Adrenal gland (tissue), 12 donors: Measurements from ENCODE around the gene CDC73. TPM values are rescaled to one million over a fixed set of nuclear protein-coding genes. Genes with fewer than 3 reads are reported as not detected.

Experiments used
- DNase-seq, 7 donors: peaks; one replicate each; pipeline ENCODE4 v3.0.0-alpha.2; 2019 to 2020
- H3K27ac ChIP-seq, 5 donors: fragments of 200-600 bp; sonication (generic) in 4 of 5; 1 replicate in 3 of 5; 2 replicates in 2 of 5; pipeline versions ENCODE4 v1.5.1 to v1.8.0; 2016 to 2020; ENCODE audit warnings: mild to moderate bottlenecking in 1 of 5
- H3K27me3 ChIP-seq: fragments of 200-600 bp; 2 replicates; pipeline ENCODE4 v1.8.0; 2021
- H3K36me3 ChIP-seq, 2 donors: fragments of 200-600 bp; replicated peaks in 1 of 2; 1 replicate in 1 of 2; 2 replicates in 1 of 2; pipeline versions ENCODE4 v1.5.1 to v1.8.0; 2018 to 2022
- H3K4me1 ChIP-seq, 2 donors: fragments of 200-600 bp; replicated peaks in 1 of 2; 1 replicate in 1 of 2; 2 replicates in 1 of 2; pipeline versions ENCODE4 v1.5.1 to v1.8.0; 2018 to 2021
- H3K4me3 ChIP-seq, 4 donors: fragments of 200-600 bp; sonication (generic) in 3 of 4; one replicate each; pipeline ENCODE4 v1.5.1; 2016 to 2018
- H3K9me3 ChIP-seq, 3 donors: fragments of 200-600 bp; sonication (generic) in 1 of 3; replicated peaks in 1 of 3; 1 replicate in 2 of 3; 2 replicates in 1 of 3; pipeline versions ENCODE4 v1.5.1 to v1.8.0; 2016 to 2021
- POLR2A ChIP-seq, 2 donors: fragments of 450-650 bp; IDR thresholded peaks; one replicate each; pipeline ENCODE4 v1.6.1; 2017; ENCODE audit warnings: antibody characterized with exemption in 2 of 2, mild to moderate bottlenecking in 2 of 2, moderate library complexity in 1 of 2
- WGBS, 4 donors: extraction: QIAGEN DNeasy Blood & Tissue Kit in 2 of 4; methylation state at CpG; one replicate each; pipeline versions ENCODE4 v1.1.5 to v1.1.7; 2013 to 2017; 5-methylcytosine and 5-hydroxymethylcytosine counted together
- intact Hi-C, 2 donors: fragments of 100-400 bp; cut with DNase I; formaldehyde crosslinking; loops; one replicate each; pipeline versions ENCODE4 v1.14.1 to v1.15.0; 2022 to 2023
- polyA plus RNA-seq, 3 donors: library from polyadenylated mRNA; stranded (reverse); fragments of 200-250 nt in 2 of 3; fragments of 350-450 nt in 1 of 3; fragmentation: Illumina TruSeq in 1 of 3; extraction: RNeasy Lipid Tissue Mini Kit (QIAGEN cat#74804) in 1 of 3; gene quantifications; one replicate each; pipeline ENCODE4 v1.2.3, GENCODE V29; 2013 to 2014
- total RNA-seq, 9 donors: library from RNA; depleted of rRNA in 4 of 9; stranded (reverse); fragments of >200 nt in 4 of 9; fragments of 120-200 nt in 1 of 9; fragmentation: NEBNext Ultra II Directional in 1 of 9; extraction: Animal tissue kit (Norgen Biotek cat#: 25700) in 1 of 9; gene quantifications; one replicate each; pipeline versions ENCODE4 v1.1.0 to v1.2.4, GENCODE V29; 2013 to 2023
- TF ChIP-seq, protein P1 (sequence below), 6 experiments: fragments of 450-650 bp in 4 of 6; fragments of 200-600 bp in 2 of 6; sonication (generic) in 1 of 6; IDR thresholded peaks; 1 replicate in 5 of 6; 2 replicates in 1 of 6; pipeline versions ENCODE4 v1.5.1 to v1.8.0; 2016 to 2021; ENCODE audit warnings: antibody characterized with exemption in 6 of 6, mild to moderate bottlenecking in 2 of 6, moderate library complexity in 1 of 6
- donor health status: healthy with polysubstance abuse.
- donor health status: Bipolar disorder and iron deficiency.
- donor health status: DM: yes; HTN: yes; CAD: no.
- donor health status: DM: no; HTN: no; CAD: no.
- donor health status: DM: no; HTN: no; CAD: no.
- donor health status: DM: yes; HTN: yes; CAD: no.

CDC73 gene
- total and polyA plus RNA-seq, 12 donors, result 5.9 to 64.0 (median 36.1) TPM

DNA sequence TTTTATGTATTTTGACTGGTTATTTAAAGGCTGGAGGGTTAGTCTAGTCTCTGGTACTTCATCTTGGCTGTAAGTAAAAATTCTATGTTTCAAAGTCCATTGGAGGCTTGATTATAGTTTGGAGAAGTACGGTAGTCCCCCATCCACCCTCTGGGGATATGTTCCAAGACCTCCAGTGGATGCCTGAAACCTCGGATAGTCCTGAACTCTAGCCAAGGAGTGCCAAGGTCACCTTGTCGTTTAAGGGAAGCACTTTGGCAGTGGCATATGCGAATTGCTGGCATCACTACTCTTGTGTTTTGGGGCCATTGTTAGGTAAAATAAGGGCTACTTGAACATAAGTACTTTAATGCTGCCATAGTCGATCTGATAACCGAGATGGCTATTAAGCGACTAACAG, 18.4 kb downstream of the CDC73 start:
- DNase-seq, result peak in 1 of 7 donors; percentile 41
- H3K27ac ChIP-seq, result no peak overlapping the region
- WGBS, 4 donors, result 64 to 76% (median 70%) methylated on average over 7 of the region's 7 CpGs
- no peaks in the 10 kb centered on the region for H3K9me3 ChIP-seq
- H3K36me3 ChIP-seq, result peaks cover 0 to 38% of the 10 kb centered on the region in 2 donors
- TF ChIP-seq POLR2A (IDR thresholded peaks at IDR 0.05), result no peak
- TF ChIP-seq, protein P1, sequence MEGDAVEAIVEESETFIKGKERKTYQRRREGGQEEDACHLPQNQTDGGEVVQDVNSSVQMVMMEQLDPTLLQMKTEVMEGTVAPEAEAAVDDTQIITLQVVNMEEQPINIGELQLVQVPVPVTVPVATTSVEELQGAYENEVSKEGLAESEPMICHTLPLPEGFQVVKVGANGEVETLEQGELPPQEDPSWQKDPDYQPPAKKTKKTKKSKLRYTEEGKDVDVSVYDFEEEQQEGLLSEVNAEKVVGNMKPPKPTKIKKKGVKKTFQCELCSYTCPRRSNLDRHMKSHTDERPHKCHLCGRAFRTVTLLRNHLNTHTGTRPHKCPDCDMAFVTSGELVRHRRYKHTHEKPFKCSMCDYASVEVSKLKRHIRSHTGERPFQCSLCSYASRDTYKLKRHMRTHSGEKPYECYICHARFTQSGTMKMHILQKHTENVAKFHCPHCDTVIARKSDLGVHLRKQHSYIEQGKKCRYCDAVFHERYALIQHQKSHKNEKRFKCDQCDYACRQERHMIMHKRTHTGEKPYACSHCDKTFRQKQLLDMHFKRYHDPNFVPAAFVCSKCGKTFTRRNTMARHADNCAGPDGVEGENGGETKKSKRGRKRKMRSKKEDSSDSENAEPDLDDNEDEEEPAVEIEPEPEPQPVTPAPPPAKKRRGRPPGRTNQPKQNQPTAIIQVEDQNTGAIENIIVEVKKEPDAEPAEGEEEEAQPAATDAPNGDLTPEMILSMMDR (IDR thresholded peaks at IDR 0.05), result no peak
- no peak overlapping the region for H3K4me3 ChIP-seq
- intact Hi-C loops, result no loop called here
- no peaks in the 10 kb centered on the region for H3K27me3 ChIP-seq
- H3K4me1 ChIP-seq, result peaks cover 8 to 30% of the 10 kb centered on the region in 2 donors

DNA sequence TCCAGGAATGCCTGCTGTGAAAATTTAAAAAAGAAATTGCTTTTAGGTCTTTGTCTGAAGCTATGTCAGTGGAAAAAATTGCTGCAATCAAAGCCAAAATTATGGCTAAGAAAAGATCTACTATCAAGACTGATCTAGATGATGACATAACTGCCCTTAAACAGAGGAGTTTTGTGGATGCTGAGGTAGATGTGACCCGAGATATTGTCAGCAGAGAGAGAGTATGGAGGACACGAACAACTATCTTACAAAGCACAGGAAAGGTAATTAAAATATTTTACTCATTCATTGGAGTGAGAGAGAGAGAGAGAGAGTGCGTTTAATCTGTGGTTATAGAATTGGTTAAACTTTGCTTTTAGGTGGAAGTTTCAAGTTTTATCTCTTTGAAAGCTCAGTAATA, 20.0 kb downstream of the CDC73 start:
- Histone ChIP-seq H3K4me3 (no peak overlapping the region), H3K4me1 (peaks cover 8 to 30% of the 10 kb centered on the region in 2 donors), H3K9me3 (no peaks in the 10 kb centered on the region), H3K27me3 (no peaks in the 10 kb centered on the region), H3K36me3 (peaks cover 0 to 40% of the 10 kb centered on the region in 2 donors), H3K27ac (no peak overlapping the region)
- no peak for TF ChIP-seq POLR2A (IDR thresholded peaks at IDR 0.05)
- TF ChIP-seq, protein P1 (IDR thresholded peaks at IDR 0.05), result no peak
- intact Hi-C loops, result no loop called here
- DNase-seq, result no peak
- 69 to 80% (median 75%) methylated on average over 3 of the region's 3 CpGs for WGBS, 4 donors

GRCh38 chr1:193142409-193142808, 20.6 kb downstream of the CDC73 start:
- 57 to 65% (median 63%) methylated on average over 2 of the region's 2 CpGs for WGBS, 4 donors
- TF ChIP-seq, protein P1 (IDR thresholded peaks at IDR 0.05), result no peak
- TF ChIP-seq POLR2A (IDR thresholded peaks at IDR 0.05), result no peak
- Histone ChIP-seq H3K4me3 (no peak overlapping the region), H3K36me3 (peaks cover 0 to 40% of the 10 kb centered on the region in 2 donors), H3K4me1 (peaks cover 8 to 30% of the 10 kb centered on the region in 2 donors), H3K9me3 (no peaks in the 10 kb centered on the region), H3K27ac (no peak overlapping the region), H3K27me3 (no peaks in the 10 kb centered on the region)
- no peak for DNase-seq
- intact Hi-C loops, result no loop called here

- Histone ChIP-seq H3K4me3 (no peak overlapping the region), H3K36me3 (peaks cover 0 to 46% of the 10 kb centered on the region in 2 donors), H3K4me1 (peaks cover 8 to 30% of the 10 kb centered on the region in 2 donors), H3K27me3 (no peaks in the 10 kb centered on the region), H3K27ac (no peak overlapping the region), H3K9me3 (no peaks in the 10 kb centered on the region)
- TF ChIP-seq, protein P1 (IDR thresholded peaks at IDR 0.05), result peak; percentile 16 to 47 (median 30)
- no peak for TF ChIP-seq POLR2A (IDR thresholded peaks at IDR 0.05)
- no peak for DNase-seq
- intact Hi-C loops, result no loop called here
- 74 to 84% (median 81%) methylated on average over 1 of the region's 1 CpG for WGBS, 4 donors
Observed at GRCh38 chr1:193143285-193143684, 21.5 kb downstream of the CDC73 start.
